Measurements from ENCODE around the gene KRT1.

Gene KRT1

GRCh38 chr12:52669426-52669825 lies 10.8 kb downstream of the KRT1 start:
- TF ChIP-seq ZNF138 (tag by site-specific recombination; IDR thresholded peaks at IDR 0.05; ENCODE audit: borderline replicate concordance) (no peak), ZNF776 (tag by site-specific recombination; IDR thresholded peaks at IDR 0.05; ENCODE audit: borderline replicate concordance) (no peak), GLI2 (tag by site-specific recombination; IDR thresholded peaks at IDR 0.05; ENCODE audit: borderline replicate concordance, low read depth) (no peak), ZNF24 (tag by site-specific recombination; IDR thresholded peaks at IDR 0.05) (no peak), TCF7L2 (IDR thresholded peaks at IDR 0.05; ENCODE audit: borderline replicate concordance, low read depth, low read length) (no peak), ZNF792 (tag by site-specific recombination; IDR thresholded peaks at IDR 0.05) (no peak), ZNF585B (tag by site-specific recombination; IDR thresholded peaks at IDR 0.05) (no peak), GLIS1 (tag by site-specific recombination; IDR thresholded peaks at IDR 0.05) (no peak), ZNF521 (tag by site-specific recombination; IDR thresholded peaks at IDR 0.05) (no peak), ZNF335 (tag by site-specific recombination; conservative IDR thresholded peaks at IDR 0.05) (no peak), ZBTB1 (tag by site-specific recombination; IDR thresholded peaks at IDR 0.05) (no peak), ZNF664 (tag by site-specific recombination; IDR thresholded peaks at IDR 0.05) (no peak)
- H3K27ac ChIP-seq (ENCODE audit: extremely low read depth, low read depth, low read length), result no peak overlapping the region
- POLR2A ChIA-PET, result no interaction called here

DNA sequence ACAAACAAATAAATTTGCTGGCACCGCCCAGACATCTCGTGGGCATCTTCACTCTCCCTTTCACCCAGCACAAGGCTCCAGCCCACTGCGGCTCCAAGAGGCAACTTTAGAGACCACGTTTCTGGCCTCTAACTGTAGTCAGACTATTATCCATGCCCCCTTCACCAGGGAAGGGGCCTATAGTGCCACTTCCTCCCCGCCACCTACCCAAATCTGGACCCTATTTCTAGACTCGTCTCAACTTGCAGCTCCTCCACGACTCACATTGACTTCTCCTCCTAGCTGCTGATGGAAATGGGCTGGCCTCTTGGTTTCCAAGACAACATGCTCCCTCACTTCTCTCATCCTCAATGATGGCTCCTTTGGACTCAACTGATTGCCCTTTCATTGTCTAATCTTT lies 12.3 kb downstream of the KRT1 start:
- TF ChIP-seq, protein P1, sequence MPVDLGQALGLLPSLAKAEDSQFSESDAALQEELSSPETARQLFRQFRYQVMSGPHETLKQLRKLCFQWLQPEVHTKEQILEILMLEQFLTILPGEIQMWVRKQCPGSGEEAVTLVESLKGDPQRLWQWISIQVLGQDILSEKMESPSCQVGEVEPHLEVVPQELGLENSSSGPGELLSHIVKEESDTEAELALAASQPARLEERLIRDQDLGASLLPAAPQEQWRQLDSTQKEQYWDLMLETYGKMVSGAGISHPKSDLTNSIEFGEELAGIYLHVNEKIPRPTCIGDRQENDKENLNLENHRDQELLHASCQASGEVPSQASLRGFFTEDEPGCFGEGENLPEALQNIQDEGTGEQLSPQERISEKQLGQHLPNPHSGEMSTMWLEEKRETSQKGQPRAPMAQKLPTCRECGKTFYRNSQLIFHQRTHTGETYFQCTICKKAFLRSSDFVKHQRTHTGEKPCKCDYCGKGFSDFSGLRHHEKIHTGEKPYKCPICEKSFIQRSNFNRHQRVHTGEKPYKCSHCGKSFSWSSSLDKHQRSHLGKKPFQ (tag by site-specific recombination; IDR thresholded peaks at IDR 0.05), result no peak
- TF ChIP-seq ZNF114 (tag by site-specific recombination; IDR thresholded peaks at IDR 0.05), result no peak
- TF ChIP-seq ZNF660 (tag by site-specific recombination; IDR thresholded peaks at IDR 0.05), result no peak
- no peak for TF ChIP-seq ZNF830 (tag by site-specific recombination; IDR thresholded peaks at IDR 0.05; ENCODE audit: low read depth)
- TF ChIP-seq OSR2 (tag by site-specific recombination; IDR thresholded peaks at IDR 0.05), result no peak
- TF ChIP-seq ZNF621 (tag by site-specific recombination; IDR thresholded peaks at IDR 0.05), result no peak
- no peak for TF ChIP-seq ZNF146 (tag by site-specific recombination; IDR thresholded peaks at IDR 0.05)
- no peak for TF ChIP-seq EGR2 (tag by site-specific recombination; IDR thresholded peaks at IDR 0.05; ENCODE audit: low read depth)
- TF ChIP-seq ZNF548 (tag by site-specific recombination; IDR thresholded peaks at IDR 0.05), result no peak
- TF ChIP-seq ZNF658 (tag by site-specific recombination; IDR thresholded peaks at IDR 0.05), result no peak
- no peak for TF ChIP-seq ZNF354C (tag by site-specific recombination; IDR thresholded peaks at IDR 0.05; ENCODE audit: borderline replicate concordance, low read depth)
- TF ChIP-seq, protein P2, sequence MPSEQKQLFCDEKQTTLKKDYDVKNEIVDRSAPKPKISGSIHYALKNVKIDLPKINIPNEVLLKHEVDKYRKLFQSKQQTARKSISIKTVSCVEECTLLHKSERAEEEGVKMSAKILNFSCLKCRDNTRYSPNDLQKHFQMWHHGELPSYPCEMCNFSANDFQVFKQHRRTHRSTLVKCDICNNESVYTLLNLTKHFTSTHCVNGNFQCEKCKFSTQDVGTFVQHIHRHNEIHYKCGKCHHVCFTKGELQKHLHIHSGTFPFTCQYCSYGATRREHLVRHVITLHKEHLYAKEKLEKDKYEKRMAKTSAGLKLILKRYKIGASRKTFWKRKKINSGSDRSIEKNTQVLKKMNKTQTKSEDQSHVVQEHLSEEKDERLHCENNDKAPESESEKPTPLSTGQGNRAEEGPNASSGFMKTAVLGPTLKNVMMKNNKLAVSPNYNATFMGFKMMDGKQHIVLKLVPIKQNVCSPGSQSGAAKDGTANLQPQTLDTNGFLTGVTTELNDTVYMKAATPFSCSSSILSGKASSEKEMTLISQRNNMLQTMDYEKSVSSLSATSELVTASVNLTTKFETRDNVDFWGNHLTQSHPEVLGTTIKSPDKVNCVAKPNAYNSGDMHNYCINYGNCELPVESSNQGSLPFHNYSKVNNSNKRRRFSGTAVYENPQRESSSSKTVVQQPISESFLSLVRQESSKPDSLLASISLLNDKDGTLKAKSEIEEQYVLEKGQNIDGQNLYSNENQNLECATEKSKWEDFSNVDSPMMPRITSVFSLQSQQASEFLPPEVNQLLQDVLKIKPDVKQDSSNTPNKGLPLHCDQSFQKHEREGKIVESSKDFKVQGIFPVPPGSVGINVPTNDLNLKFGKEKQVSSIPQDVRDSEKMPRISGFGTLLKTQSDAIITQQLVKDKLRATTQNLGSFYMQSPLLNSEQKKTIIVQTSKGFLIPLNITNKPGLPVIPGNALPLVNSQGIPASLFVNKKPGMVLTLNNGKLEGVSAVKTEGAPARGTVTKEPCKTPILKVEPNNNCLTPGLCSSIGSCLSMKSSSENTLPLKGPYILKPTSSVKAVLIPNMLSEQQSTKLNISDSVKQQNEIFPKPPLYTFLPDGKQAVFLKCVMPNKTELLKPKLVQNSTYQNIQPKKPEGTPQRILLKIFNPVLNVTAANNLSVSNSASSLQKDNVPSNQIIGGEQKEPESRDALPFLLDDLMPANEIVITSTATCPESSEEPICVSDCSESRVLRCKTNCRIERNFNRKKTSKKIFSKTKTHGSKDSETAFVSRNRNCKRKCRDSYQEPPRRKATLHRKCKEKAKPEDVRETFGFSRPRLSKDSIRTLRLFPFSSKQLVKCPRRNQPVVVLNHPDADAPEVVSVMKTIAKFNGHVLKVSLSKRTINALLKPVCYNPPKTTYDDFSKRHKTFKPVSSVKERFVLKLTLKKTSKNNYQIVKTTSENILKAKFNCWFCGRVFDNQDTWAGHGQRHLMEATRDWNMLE (tag by site-specific recombination; conservative IDR thresholded peaks at IDR 0.05; ENCODE audit: low read depth), result no peak
- TF ChIP-seq ZNF843 (tag by site-specific recombination; IDR thresholded peaks at IDR 0.05), result no peak
- POLR2A ChIA-PET, result interaction anchor here (1.0 kb wide), 1 partner anchor 13 kb away, joined by 3 read pairs; no protein-coding TSS in a partner anchor
- Histone ChIP-seq H3K4me3 (ENCODE audit: low read depth, low read length) (no peak overlapping the region), H3K9me3 (ENCODE audit: control insufficient read depth, insufficient read depth, low read depth, low read length) (no peaks in the 10 kb centered on the region), H3K36me3 (ENCODE audit: control insufficient read depth in 2 of 2, insufficient read depth in 1 of 2, low read length in 2 of 2) (no peaks in the 10 kb centered on the region), H3K27ac (ENCODE audit: extremely low read depth, low read depth, low read length) (no peak overlapping the region), H3K4me1 (ENCODE audit: control insufficient read depth, insufficient read depth, low read length) (no peaks in the 10 kb centered on the region)
- CTCF ChIA-PET, result interaction anchor here (0.6 kb wide), 1 partner anchor 210 kb away, joined by 3 read pairs; no protein-coding TSS in a partner anchor

More at GRCh38 chr12:52669426-52669825, 10.8 kb downstream of the KRT1 start:
- CTCF ChIA-PET, result interaction anchor here (0.8 kb wide), 1 partner anchor 993 kb away, joined by 3 read pairs; no protein-coding TSS in a partner anchor
- H3K4me1 ChIP-seq (ENCODE audit: control insufficient read depth, insufficient read depth, low read length), result no peaks in the 10 kb centered on the region
- no peaks in the 10 kb centered on the region for H3K36me3 ChIP-seq (ENCODE audit: control insufficient read depth in 2 of 2, insufficient read depth in 1 of 2, low read length in 2 of 2)
- H3K4me3 ChIP-seq (ENCODE audit: low read depth, low read length), result no peak overlapping the region
- H3K9me3 ChIP-seq (ENCODE audit: control insufficient read depth, insufficient read depth, low read depth, low read length), result no peaks in the 10 kb centered on the region
